HG03025 (cell line): ENCODE measurements around the gene PIP5K1A.
"Not testable (repeated sequence)": the region's sequence is repeated elsewhere in the genome, so short reads cannot be mapped to it uniquely, and the experiment has no call there.

Experiments
- ATAC-seq: cut with Tn5 transposase; IDR thresholded peaks from one replicate; pipeline ENCODE4 v1.9.1; 2021; ENCODE audit warnings: mild to moderate bottlenecking, moderate library complexity; ENCODE audit not compliant: unreplicated experiment, low FRiP score

Gene PIP5K1A

DNA sequence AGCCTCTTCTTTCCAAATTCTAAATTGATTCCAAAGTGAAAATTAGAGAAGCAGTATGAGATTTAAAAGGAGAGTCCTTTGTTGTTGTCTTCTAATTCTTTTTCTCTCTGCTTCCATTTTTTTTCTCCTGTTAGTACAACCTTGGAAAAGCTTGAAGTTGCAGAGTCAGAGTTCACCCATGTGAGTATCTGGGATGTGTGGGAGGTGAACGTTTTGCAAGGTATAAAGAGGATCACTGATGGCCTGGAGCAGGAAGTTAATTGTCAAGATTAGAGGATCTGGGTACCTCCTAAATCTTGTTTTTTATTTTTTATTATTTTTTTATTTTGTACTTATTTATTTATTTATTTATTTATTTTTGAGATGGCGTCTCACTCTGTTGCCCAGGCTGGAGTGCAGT, 48.4 kb downstream of the PIP5K1A start:
- no peak for ATAC-seq

- no peak for ATAC-seq
Observed at GRCh38 chr1:151251656-151252470, 53.5 kb downstream of the PIP5K1A start.

GRCh38 chr1:151254217-151255213, 56.2 kb downstream of the PIP5K1A start, which contains the start of gene PSMD4:
Gene PSMD4 (plus strand): TSS chr1:151254734. CDS start chr1:151254783, 49 bp downstream.
- ATAC-seq = peak; percentile 78

DNA sequence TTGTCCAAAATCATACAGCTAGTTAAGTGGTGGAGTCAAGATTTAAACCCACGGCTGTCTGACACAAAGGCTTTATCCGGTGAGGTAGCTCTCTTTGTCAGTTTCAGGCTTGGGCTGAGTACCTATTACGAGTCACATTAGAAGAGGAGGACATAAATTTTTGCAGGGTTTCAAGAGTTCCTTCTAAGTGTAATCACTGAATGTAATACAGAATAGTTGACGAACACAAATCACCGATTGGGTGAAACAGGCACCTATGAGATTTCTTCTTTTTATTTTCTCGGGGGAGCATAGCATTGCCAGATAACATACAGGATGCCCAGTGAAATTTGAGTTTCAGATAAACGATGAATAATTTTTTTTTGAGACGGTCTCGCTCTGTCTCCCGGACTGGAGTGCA, 57.0 kb downstream of the PIP5K1A start:
- no peak for ATAC-seq

DNA sequence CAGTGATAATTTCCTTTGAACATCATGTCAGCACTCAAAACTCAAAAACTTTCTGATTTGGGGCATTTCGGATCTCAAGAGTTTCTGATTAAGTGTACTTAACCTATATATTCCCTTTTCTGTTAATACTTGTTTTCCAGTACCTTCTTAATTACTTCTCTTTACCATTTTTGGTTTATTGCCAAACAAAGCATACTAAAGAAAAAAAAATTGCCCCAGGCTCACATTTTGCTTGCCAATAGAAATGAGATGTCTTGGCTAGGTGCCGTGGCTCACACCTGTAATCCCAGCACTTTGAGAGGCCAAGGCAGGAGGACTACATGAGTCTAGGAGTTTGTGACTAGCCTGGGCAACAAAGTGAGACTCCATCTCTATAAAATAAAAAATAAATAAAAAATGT, 61.0 kb downstream of the PIP5K1A start:
- no peak for ATAC-seq

DNA sequence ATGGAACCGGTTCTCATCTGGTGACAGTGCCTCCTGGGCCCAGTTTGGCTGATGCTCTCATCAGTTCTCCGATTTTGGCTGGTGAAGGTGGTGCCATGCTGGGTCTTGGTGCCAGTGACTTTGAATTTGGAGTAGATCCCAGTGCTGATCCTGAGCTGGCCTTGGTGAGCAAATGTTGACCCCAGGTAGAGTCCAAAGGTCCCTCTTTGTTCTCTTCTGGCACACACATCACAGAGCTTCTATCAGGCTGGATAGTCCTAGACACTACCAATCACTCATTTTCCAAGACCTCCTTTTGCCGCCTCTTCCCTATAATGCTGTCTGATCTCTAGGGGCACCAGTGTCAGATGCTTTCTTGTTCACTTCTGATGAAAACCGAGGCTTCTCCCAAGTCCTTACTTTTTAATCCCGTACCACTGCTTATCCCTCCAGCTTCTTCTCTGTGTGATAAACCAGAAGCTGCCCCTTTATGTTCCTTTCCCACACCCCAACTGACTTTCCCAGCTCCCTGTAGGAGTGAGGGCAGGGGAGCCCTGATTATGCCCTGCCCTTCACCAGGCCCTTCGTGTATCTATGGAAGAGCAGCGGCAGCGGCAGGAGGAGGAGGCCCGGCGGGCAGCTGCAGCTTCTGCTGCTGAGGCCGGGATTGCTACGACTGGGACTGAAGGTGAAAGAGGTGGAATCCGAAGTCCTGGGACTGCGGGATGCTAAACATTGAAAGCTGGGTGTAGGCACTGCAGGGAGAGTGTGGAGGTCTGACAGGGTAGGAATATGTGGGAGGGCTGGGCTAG, 67.3 kb downstream of the PIP5K1A start:
- ATAC-seq = no peak

DNA sequence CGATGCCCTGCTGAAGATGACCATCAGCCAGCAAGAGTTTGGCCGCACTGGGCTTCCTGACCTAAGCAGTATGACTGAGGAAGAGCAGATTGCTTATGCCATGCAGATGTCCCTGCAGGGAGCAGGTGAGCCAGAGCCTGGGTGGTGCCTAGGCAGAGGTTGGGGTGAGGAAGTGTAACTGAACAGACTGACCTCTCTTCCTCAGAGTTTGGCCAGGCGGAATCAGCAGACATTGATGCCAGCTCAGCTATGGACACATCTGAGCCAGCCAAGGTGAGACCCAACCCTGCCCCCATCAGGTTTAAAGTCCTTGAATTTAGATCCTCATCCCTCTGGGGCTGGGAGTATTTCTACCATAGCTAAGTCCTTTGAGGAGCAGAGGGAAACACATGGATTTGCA, 68.0 kb downstream of the PIP5K1A start:
- no peak for ATAC-seq

- no peak for ATAC-seq
Observed at GRCh38 chr1:151266821-151267220, 68.5 kb downstream of the PIP5K1A start.

DNA sequence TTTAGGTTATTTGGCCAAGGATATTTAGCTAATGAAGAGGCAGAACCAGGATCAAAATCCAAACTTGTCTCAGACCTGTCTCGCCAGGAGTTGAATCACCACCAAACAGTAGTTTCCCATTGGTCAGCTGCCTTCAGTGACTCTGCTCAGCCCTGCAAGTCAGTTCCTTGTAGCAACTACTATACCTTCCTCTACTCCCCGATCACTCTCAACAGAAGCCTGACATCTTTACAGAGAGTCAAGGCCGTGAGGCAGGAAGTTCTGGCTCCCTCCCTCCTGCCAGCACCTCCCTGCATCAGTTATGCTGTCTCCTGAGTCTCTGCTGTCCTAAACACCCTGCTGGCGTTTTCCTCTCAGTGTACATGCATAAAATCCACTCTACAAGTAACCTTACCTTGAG, 69.4 kb downstream of the PIP5K1A start:
- ATAC-seq = no peak

DNA sequence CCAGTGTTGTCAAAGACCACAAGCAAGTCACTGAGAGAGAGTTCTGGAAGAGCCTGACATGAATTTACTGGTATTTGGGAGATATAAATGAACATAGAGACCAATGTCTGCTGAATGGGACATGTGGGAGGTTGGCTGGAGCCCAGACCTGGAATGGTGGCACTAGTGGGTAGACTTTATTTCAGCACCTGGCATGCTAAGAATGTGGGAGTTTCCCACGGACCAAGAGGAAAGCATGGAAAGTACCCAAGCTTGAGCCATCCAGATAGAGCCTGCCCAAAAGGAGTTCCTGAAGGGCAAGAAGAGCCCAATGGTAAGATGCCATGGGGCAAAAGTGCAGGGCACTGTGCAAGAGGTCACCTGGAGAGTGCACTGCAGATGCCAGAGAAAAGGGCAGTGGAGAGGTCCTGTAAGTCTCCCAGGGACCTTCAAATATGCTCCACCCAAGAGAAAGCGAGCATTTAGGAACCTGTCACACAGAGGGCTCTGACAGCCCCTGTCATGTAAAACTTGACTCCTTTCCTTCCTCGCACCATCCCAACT, 75.6 kb downstream of the PIP5K1A start:
- no peak for ATAC-seq

- not testable (repeated sequence) for ATAC-seq
Observed at GRCh38 chr1:151275341-151275740, 77.0 kb downstream of the PIP5K1A start.

- ATAC-seq = no peak
Observed at GRCh38 chr1:151277249-151277648, 78.9 kb downstream of the PIP5K1A start.

DNA sequence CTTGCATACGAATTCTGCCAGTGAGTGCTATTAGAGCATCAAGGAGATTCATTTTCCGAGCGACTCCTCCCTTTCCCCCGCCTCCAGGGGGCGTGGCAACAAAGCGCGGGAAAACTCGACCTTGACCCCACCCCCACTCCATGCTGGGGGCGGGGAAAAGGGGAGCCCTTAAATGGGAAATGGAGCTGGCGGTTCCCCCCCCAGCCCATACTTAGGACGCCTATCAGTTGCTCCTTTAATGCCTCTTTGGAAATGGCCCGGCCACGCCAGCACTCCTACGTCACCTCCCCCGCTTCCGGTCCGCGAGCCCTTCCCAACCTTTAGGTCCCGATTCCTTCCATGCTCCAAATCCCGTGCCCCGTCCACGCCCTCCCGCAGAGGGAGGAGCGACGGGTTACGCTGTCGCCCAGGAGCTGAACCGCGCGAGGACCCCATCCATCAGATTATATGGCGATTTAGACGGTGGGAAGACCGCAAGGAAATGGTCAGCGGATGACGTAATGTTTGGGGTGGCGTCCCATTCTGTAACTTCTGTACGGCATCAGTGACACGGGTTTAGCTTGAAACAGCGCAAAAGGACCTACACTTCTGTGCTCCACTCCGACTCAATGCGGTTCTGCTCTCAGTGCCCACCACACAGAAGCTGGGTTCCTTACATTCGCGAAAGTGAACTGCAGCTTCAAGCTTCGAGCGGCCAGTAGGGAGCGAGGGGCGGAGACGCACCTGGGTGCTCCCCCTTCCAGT, 83.0 kb downstream of the PIP5K1A start:
- peak; percentile 33 for ATAC-seq

DNA sequence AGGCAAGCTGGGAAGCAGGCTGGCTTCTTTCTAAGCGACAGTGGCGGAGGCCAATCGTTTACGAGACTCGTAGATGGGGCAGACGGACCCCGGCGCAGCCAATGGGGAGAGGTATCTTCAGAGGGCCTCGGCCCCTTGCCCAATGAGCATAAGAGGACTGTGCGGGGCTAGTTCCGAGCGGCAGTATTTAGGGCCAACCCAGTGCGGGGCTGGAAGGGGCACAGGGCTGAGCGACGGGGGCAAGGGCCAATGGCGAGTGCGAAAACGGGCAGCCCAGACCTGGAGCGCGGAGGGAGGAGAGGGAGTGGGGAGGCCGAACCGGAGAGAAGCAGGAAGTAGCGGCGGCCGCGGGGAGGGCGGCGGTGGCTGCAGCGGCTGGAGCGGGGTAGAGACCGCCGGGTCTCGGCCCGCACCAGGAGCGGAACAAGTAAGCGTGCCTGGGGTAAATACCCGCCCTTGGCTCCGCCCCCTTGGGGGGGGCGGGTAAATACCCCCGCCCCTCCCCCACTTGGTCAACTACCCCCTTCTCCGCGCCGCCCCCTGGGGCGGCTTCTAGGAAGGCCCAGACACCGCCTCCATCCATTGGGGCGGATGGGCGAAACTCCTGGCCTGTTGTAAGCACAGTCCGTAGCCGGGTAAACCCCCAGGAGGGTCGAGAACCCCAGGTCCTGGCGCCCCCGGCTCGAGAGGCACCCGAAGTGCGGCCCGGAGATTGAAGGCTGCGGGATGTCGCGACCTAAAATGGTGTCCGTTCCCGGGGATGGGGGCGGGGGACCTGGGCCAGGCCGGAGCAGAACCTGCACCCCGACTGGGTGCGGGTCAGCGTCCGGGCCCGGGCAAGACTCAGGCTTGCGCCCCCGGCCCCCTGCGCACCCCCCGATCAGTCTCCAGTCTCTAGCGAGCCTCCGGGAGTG, 83.9 kb downstream of the PIP5K1A start, which contains the start of gene ZNF687:
TSS of gene ZNF687 (plus strand) at position 331 of the 914 bp plus-strand sequence. CDS start 3,993 bp downstream, outside the sequence.
- peak; percentile 81 for ATAC-seq

DNA sequence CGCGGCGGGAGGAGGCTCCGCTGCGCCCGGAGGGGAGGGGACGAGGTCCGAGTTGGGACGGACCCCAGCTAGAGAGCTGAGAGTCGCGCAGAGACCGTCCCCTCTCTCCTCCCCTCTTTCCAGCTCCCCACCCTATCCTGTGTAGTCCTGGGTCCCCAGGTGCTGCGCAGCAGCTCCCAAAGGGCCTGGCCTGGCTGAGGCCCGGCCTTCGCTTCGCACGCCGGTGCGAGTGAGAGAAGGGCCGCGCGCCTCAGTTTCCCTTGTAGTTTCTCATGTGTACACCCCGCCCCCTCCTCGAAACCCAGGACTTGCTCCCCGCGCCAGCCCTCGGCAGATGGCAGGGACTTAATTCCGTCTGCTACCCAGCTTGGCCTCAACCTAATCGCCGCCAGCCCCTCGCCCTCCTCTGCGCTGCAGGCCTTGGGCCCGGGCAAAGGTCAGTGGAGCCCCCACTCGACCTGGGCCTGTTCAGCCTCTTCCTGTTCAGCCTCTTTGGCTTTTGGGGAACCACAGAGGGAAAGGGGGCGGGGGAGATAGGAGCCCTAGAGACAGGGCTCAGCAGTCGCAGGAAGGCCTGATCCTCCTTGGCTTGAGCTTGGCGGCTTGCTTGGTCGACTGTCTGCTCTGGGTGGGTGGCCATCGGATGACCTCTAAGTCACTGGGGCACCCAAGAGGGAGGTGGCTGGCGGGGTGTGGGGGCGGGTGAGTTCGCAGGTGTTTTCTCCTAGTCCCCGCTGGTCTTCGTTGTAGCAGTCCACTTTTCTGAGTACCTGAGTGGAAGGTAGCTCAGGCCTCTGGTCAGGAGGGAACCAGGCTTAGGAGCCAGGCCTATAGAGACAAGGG, 84.8 kb downstream of the PIP5K1A start:
- ATAC-seq = no peak

DNA sequence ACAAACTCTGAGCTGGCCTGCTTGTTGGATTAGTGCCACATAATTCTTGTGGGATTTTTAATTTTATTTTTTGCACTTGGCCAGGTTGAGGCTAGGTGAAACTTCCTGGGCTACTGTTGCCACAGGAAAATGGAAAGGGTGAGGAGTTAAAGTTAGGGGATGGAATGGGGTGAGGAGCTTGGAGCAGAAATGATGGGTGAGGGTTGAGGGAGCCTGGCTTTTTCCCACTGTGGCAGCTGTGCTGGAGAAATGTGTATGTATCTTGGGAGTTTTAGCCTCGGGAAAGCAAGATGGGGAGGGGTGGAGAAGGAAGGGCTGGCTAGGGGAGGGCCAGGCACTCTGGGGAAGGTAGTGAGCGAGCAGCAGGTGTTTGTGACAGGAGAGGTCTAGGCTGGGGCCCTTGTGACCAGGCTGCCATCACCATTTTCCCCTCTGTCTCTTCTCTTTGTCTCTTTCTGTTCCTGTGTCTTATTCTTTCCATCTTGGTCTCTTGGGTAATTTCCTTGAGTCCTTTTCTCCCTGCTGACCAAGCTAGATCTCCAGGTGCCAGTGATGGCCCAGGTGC, 85.7 kb downstream of the PIP5K1A start:
- ATAC-seq = no peak
